PFSK-1 (cell line): ENCODE data around the gene UMODL1.

Experiments used
- POLR2AphosphoS5 ChIP-seq: IDR thresholded peaks from 2 replicates; pipeline ENCODE4 v1.6.1; 2012; ENCODE audit warnings: low read depth, mild to moderate bottlenecking, control low read depth, low read length, moderate library complexity
- REST ChIP-seq, 2 experiments: IDR thresholded peaks; 2 replicates each; pipeline versions ENCODE4 v1.6.1 to v1.8.0; 2011 to 2012; ENCODE audit warnings: low read depth in 2 of 2, low read length in 2 of 2, control low read depth in 1 of 2, inconsistent platforms in 1 of 2, mild to moderate bottlenecking in 1 of 2, moderate library complexity in 1 of 2; ENCODE audit not compliant: insufficient read depth in 1 of 2
- TAF1 ChIP-seq: IDR thresholded peaks from 2 replicates; pipeline ENCODE4 v1.6.1; 2012; ENCODE audit warnings: low read length, control low read depth, borderline replicate concordance; ENCODE audit not compliant: insufficient read depth

GRCh38 chr21:42129300-42130266, 58.5 kb downstream of the UMODL1 start:
- TF ChIP-seq REST (IDR thresholded peaks at IDR 0.05; ENCODE audit: insufficient read depth in 1 of 2, low read depth in 2 of 2, low read length in 2 of 2) = no peak
- TF ChIP-seq POLR2AphosphoS5 = no peak
- no peak for TF ChIP-seq TAF1
